Gastroesophageal sphincter (tissue), 3 donors: Measurements from ENCODE around the gene PEAK1.

Source experiments
- CTCF ChIP-seq, 4 experiments: fragments of 200-600 bp in 2 of 4; fragments of 450-650 bp in 2 of 4; sonication (generic) in 1 of 4; IDR thresholded peaks; one replicate each; pipeline ENCODE4 v1.5.1; 2017 to 2019; ENCODE audit warnings: antibody characterized with exemption in 4 of 4, mild to moderate bottlenecking in 2 of 4, moderate library complexity in 2 of 4
- POLR2A ChIP-seq, 2 donors: fragments of 450-650 bp; IDR thresholded peaks; one replicate each; pipeline ENCODE4 v1.6.1; 2017; ENCODE audit warnings: antibody characterized with exemption in 2 of 2, mild to moderate bottlenecking in 2 of 2, moderate library complexity in 1 of 2
- POLR2AphosphoS5 ChIP-seq: sonication (generic); formaldehyde crosslinking; IDR thresholded peaks from one replicate; pipeline ENCODE4 v1.6.1; 2017; ENCODE audit warnings: antibody characterized with exemption

GRCh38 chr15:77179541-77179998 is 240.3 kb downstream of the PEAK1 start:
- TF ChIP-seq CTCF (IDR thresholded peaks at IDR 0.05) (no peak), POLR2AphosphoS5 (no peak), POLR2A (IDR thresholded peaks at IDR 0.05) (no peak)
